Measurements from ENCODE around the gene C1QL2. TPM values are rescaled to one million over a fixed set of nuclear protein-coding genes. Genes with fewer than 3 reads are reported as not detected.

C1QL2 gene
- polyA plus RNA-seq, 2 of the 4 experiments (the other 2 are of a cell fraction), result not detected

GRCh38 chr2:119174216-119174992 lies 15.9 kb upstream of the C1QL2 start:
- POLR2A ChIA-PET, result no interaction called here
- TF ChIP-seq FOXS1 (CRISPR knock-in tag; IDR thresholded peaks at IDR 0.05) (no peak), CEBPB (IDR thresholded peaks at IDR 0.05) (no peak), SMC3 (IDR thresholded peaks at IDR 0.05) (peak; percentile 73), RAD21 (conservative IDR thresholded peaks at IDR 0.05 in 1 of 2, IDR thresholded peaks at IDR 0.05 in 1 of 2) (peak; percentile 52 to 53; a peak in 3 of 5 replicates)
- TF ChIP-seq, protein P1, sequence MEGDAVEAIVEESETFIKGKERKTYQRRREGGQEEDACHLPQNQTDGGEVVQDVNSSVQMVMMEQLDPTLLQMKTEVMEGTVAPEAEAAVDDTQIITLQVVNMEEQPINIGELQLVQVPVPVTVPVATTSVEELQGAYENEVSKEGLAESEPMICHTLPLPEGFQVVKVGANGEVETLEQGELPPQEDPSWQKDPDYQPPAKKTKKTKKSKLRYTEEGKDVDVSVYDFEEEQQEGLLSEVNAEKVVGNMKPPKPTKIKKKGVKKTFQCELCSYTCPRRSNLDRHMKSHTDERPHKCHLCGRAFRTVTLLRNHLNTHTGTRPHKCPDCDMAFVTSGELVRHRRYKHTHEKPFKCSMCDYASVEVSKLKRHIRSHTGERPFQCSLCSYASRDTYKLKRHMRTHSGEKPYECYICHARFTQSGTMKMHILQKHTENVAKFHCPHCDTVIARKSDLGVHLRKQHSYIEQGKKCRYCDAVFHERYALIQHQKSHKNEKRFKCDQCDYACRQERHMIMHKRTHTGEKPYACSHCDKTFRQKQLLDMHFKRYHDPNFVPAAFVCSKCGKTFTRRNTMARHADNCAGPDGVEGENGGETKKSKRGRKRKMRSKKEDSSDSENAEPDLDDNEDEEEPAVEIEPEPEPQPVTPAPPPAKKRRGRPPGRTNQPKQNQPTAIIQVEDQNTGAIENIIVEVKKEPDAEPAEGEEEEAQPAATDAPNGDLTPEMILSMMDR (IDR thresholded peaks at IDR 0.05), result peak; percentile 65
- Histone ChIP-seq H3K4me1 (0 out of 3 replicates have a peak, but pooled peaks cover 2% of the 10 kb centered on the region), H3K9me3 (no peaks in the 10 kb centered on the region), H3K4me2 (no peak overlapping the region), H3K27ac (no peak overlapping the region), H3K4me3 (no peak overlapping the region)
- 34% methylated on average over 21 of the region's 22 CpGs for WGBS (ENCODE audit: missing lambda C conversion rate)
- DNase-seq (ENCODE audit: low read depth in 1 of 2, low spot score in 1 of 2) (peak; percentile 41 to 58), FAIRE-seq (no peak), ATAC-seq (peak; percentile 79 to 96; a peak in 5 of 6 replicates)
- CTCF ChIA-PET, result interaction anchor here (0.6 to 4.8 kb wide), 17 partner anchors 8 to 292 kb away, joined by 3 to 25 read pairs (median 5); no protein-coding TSS in a partner anchor

GRCh38 chr2:119173556-119174060 lies 15.1 kb upstream of the C1QL2 start:
- POLR2A ChIA-PET, result no interaction called here
- WGBS (ENCODE audit: missing lambda C conversion rate), result 78% methylated on average over 13 of the region's 14 CpGs
- no peaks in the 10 kb centered on the region for H3K4me1 ChIP-seq
- ATAC-seq, result no peak
- FAIRE-seq, result no peak
- CTCF ChIA-PET, result interaction anchor here (0.6 to 4.8 kb wide), 9 partner anchors 10 to 291 kb away, joined by 3 to 25 read pairs (median 5); no protein-coding TSS in a partner anchor
- H3K27ac ChIP-seq, result no peak overlapping the region
- H3K9me3 ChIP-seq, result no peaks in the 10 kb centered on the region
- no peak overlapping the region for H3K4me2 ChIP-seq
- no peak overlapping the region for H3K4me3 ChIP-seq
- no peak for DNase-seq (ENCODE audit: low read depth in 1 of 2, low spot score in 1 of 2)
- TF ChIP-seq FOSL2 (IDR thresholded peaks at IDR 0.05), result no peak
- TF ChIP-seq FOSL2 (CRISPR knock-in tag; IDR thresholded peaks at IDR 0.05), result no peak
- TF ChIP-seq CHD4 (IDR thresholded peaks at IDR 0.05; ENCODE audit: borderline replicate concordance), result no peak
- no peak for TF ChIP-seq CBX8 (IDR thresholded peaks at IDR 0.05)
- no peak for TF ChIP-seq CBX2 (IDR thresholded peaks at IDR 0.05; ENCODE audit: borderline replicate concordance, low read depth)
- TF ChIP-seq RCOR1 (IDR thresholded peaks at IDR 0.05; ENCODE audit: low read depth, low read length), result no peak
- TF ChIP-seq MAZ (IDR thresholded peaks at IDR 0.05; ENCODE audit: borderline replicate concordance, low read depth, low read length), result no peak
- TF ChIP-seq HOXB13 (CRISPR knock-in tag; IDR thresholded peaks at IDR 0.05; ENCODE audit: low read depth), result no peak
- no peak for TF ChIP-seq ELK1 (IDR thresholded peaks at IDR 0.05; ENCODE audit: low read depth, low read length)
- no peak for TF ChIP-seq RARB (CRISPR knock-in tag; IDR thresholded peaks at IDR 0.05)
- no peak for TF ChIP-seq HEYL (CRISPR knock-in tag; IDR thresholded peaks at IDR 0.05)
- no peak for TF ChIP-seq ZFP36 (IDR thresholded peaks at IDR 0.05; ENCODE audit: borderline replicate concordance, partially characterized antibody)
- no peak for TF ChIP-seq NFE2L2 (conservative IDR thresholded peaks at IDR 0.05; ENCODE audit: low read length)
- no peak for TF ChIP-seq E2F6 (IDR thresholded peaks at IDR 0.05; ENCODE audit: borderline replicate concordance, low read depth)
- TF ChIP-seq, protein P2, sequence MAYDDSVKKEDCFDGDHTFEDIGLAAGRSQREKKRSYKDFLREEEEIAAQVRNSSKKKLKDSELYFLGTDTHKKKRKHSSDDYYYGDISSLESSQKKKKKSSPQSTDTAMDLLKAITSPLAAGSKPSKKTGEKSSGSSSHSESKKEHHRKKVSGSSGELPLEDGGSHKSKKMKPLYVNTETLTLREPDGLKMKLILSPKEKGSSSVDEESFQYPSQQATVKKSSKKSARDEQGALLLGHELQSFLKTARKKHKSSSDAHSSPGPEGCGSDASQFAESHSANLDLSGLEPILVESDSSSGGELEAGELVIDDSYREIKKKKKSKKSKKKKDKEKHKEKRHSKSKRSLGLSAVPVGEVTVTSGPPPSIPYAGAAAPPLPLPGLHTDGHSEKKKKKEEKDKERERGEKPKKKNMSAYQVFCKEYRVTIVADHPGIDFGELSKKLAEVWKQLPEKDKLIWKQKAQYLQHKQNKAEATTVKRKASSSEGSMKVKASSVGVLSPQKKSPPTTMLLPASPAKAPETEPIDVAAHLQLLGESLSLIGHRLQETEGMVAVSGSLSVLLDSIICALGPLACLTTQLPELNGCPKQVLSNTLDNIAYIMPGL (CRISPR knock-in tag; IDR thresholded peaks at IDR 0.05; ENCODE audit: borderline replicate concordance), result no peak
- no peak for TF ChIP-seq MAX (IDR thresholded peaks at IDR 0.05)
- no peak for TF ChIP-seq REST (IDR thresholded peaks at IDR 0.05)

All from A549 (cell line).